K562 (cell line): ENCODE results near the gene PRXL2A. TPM values are rescaled to one million over a fixed set of nuclear protein-coding genes. Genes with fewer than 3 reads are reported as not detected.

Experiments
- ATAC-seq: fragments of 200-7000 bp; cut with Tn5 transposase; 3 replicates; pipeline ENCODE4 v1.9.1; 2020; ENCODE audit warnings: moderate library complexity
- BruUV-seq: library from RNA; stranded (reverse); fragments of 400-500 nt; replicated peaks from 2 replicates; lab custom pipeline; 2021; lab: Mats Ljungman, UMichigan
- CTCF ChIA-PET: fragments of 300-600 bp; formaldehyde crosslinking; extraction: SDS; loops from one replicate; lab custom pipeline; 2021; ENCODE audit warnings: low intra/inter-chr PET ratio; lab: Yijun Ruan, JAX
- POLR2A ChIA-PET: fragments of 300-600, 350-650 bp; sonication (Branson Sonifier 250); formaldehyde crosslinking; extraction: SDS; loops from one replicate; lab custom pipeline; 2021; ENCODE audit warnings: antibody characterized with exemption, inconsistent platforms; lab: Yijun Ruan, JAX
- DNase-seq, 4 experiments: peaks; one replicate each; pipeline versions ENCODE4 v3.0.0 to v3.0.0-alpha.2; 2011 to 2018; ENCODE audit warnings: low spot score in 3 of 4, mixed read lengths in 3 of 4; ENCODE audit errors: extremely low read depth in 1 of 4
- FAIRE-seq: peaks from 2 replicates; lab custom pipeline; 2011; peaks lifted over from hg19 to GRCh38; lab: Jason Lieb, UNC
- H2AFZ ChIP-seq: 2 replicates; pipeline ENCODE4 v1.6.0; 2011; ENCODE audit warnings: low read depth, low read length, control low read depth, inconsistent platforms
- H3K27ac ChIP-seq: fragments of 200-600 bp; 3 replicates; pipeline ENCODE4 v1.8.0; 2011; ENCODE audit warnings: low read depth, mild to moderate bottlenecking, control low read depth, inconsistent platforms, low read length, moderate library complexity, mixed read lengths; ENCODE audit errors: extremely low read depth
- H3K27me3 ChIP-seq, 2 experiments: fragments of 300-600 bp in 1 of 2; 2 replicates in 1 of 2; 3 replicates in 1 of 2; pipeline versions ENCODE4 v1.6.0 to v1.8.0; 2011; ENCODE audit warnings: inconsistent platforms in 2 of 2, low read length in 2 of 2, mild to moderate bottlenecking in 1 of 2, mixed read lengths in 1 of 2, moderate library complexity in 1 of 2; ENCODE audit not compliant: control insufficient read depth in 2 of 2, insufficient read depth in 2 of 2
- H3K36me3 ChIP-seq: fragments of 300-600 bp; 3 replicates; pipeline ENCODE4 v1.8.0; 2011; ENCODE audit warnings: mild to moderate bottlenecking, low read length, inconsistent platforms; ENCODE audit not compliant: control insufficient read depth, insufficient read depth
- H3K4me1 ChIP-seq, 2 experiments: fragments of 200-600 bp in 1 of 2; replicated peaks in 1 of 2; 2 replicates in 1 of 2; 3 replicates in 1 of 2; pipeline versions ENCODE4 v1.5.1 to v1.8.0; 2011; ENCODE audit warnings: inconsistent platforms in 2 of 2, low read length in 2 of 2, mild to moderate bottlenecking in 1 of 2, mixed read lengths in 1 of 2, moderate library complexity in 1 of 2; ENCODE audit not compliant: control insufficient read depth in 2 of 2, insufficient read depth in 2 of 2
- H3K4me2 ChIP-seq: 2 replicates; pipeline ENCODE4 v1.6.1; 2011; ENCODE audit warnings: low read length, control low read depth, inconsistent platforms, mixed read lengths; ENCODE audit not compliant: insufficient read depth
- H3K4me3 ChIP-seq: fragments of 200-600 bp; sonication (generic), shearing (Covaris generic); 2 replicates; pipeline ENCODE4 v1.5.1; 2016; ENCODE audit warnings: control low read depth, inconsistent platforms
- H3K79me2 ChIP-seq: fragments of 200-600 bp; 3 replicates; pipeline ENCODE4 v1.8.0; 2011; ENCODE audit warnings: low read length, inconsistent platforms; ENCODE audit not compliant: control insufficient read depth, insufficient read depth
- H3K9ac ChIP-seq, 2 experiments: 2 replicates each; pipeline versions ENCODE4 v1.6.0 to v1.6.1; 2011; ENCODE audit warnings: low read depth in 2 of 2, low read length in 2 of 2, control low read depth in 1 of 2, inconsistent platforms in 1 of 2, mild to moderate bottlenecking in 1 of 2, mixed read lengths in 1 of 2; ENCODE audit not compliant: insufficient read depth in 1 of 2
- H3K9me1 ChIP-seq: one replicate; pipeline ENCODE4 v1.6.0; 2011; ENCODE audit warnings: inconsistent platforms, mild to moderate bottlenecking, low read length, moderate library complexity; ENCODE audit not compliant: control insufficient read depth, insufficient read depth
- H3K9me3 ChIP-seq: replicated peaks from 2 replicates; pipeline ENCODE4 v1.5.1; 2011; ENCODE audit warnings: low read depth, low read length, inconsistent platforms; ENCODE audit not compliant: control insufficient read depth, insufficient read depth
- H4K20me1 ChIP-seq: replicated peaks from 2 replicates; pipeline ENCODE4 v1.6.1; 2011; ENCODE audit warnings: low read length, inconsistent platforms, mixed read lengths; ENCODE audit not compliant: control insufficient read depth, insufficient read depth
- CTBP1 ChIP-seq: fragments of 450-650 bp; IDR thresholded peaks from 2 replicates; pipeline ENCODE4 v1.6.1; 2016; ENCODE audit warnings: borderline replicate concordance
- NR4A1 ChIP-seq, 2 experiments: fragments of 250-450 bp in 1 of 2; fragments of 450-650 bp in 1 of 2; sonication (Bioruptor Pico) in 1 of 2; IDR thresholded peaks; 2 replicates each; pipeline versions ENCODE4 v1.4.0 to v1.6.1; 2016 to 2020; ENCODE audit warnings: mild to moderate bottlenecking in 2 of 2, missing compliant biosample characterization in 1 of 2, missing genetic modification characterization in 1 of 2, moderate library complexity in 1 of 2
- U2AF2 ChIP-seq: fragments of 200-400 bp; formaldehyde crosslinking; optimal IDR thresholded peaks from 2 replicates; pipeline ENCODE3; 2017; ENCODE audit warnings: low read depth, mild to moderate bottlenecking, low read length
- WGBS: fragments of 100-300 bp; shearing (Covaris generic); methylation state at CpG from one replicate; pipeline ENCODE4 v1.1.6; 2016; ENCODE audit warnings: low coverage, mixed read lengths; ENCODE audit not compliant: insufficient coverage; ENCODE audit errors: missing lambda C conversion rate; 5-methylcytosine and 5-hydroxymethylcytosine counted together
- in situ Hi-C: fragments of 300-500 bp; cut with MboI; formaldehyde crosslinking; loops from 4 replicates; pipeline ENCODE4 v1.15.0; 2018; ENCODE audit warnings: inconsistent platforms, mixed read lengths
- intact Hi-C: fragments of 100-400 bp; cut with micrococcal nuclease; formaldehyde crosslinking; loops from 2 replicates; pipeline ENCODE4 v1.14.2; 2022
- polyA plus RNA-seq, 8 experiments: library from polyadenylated mRNA; depleted of rRNA in 4 of 8; stranded (reverse) in 5 of 8; unstranded in 3 of 8; fragments of >200 nt; fragmentation: Nextera tagmentation in 2 of 8; fragmentation: Illumina TruSeq in 1 of 8; extraction: Ambion mirVana in 2 of 8; extraction: Trizol in 1 of 8; gene quantifications; 2 replicates each; pipeline versions ENCODE4 v1.2.1 to v1.2.3, GENCODE V29; 2011 to 2014; ENCODE audit warnings: inconsistent platforms in 1 of 8, missing spikeins in 1 of 8
- total RNA-seq, 7 experiments: library from RNA; depleted of rRNA in 6 of 7; stranded (reverse); fragments of >200 nt in 6 of 7; fragmentation: Illumina TruSeq in 2 of 7; extraction: Trizol in 2 of 7; gene quantifications; 2 replicates each; pipeline versions ENCODE4 v1.2.1 to v1.2.3, GENCODE V29; 2011 to 2021; ENCODE audit warnings: low replicate concordance in 1 of 7

PRXL2A gene
- total and polyA plus RNA-seq, 9 of the 15 experiments (the other 6 are each of a cell fraction or from before 2014, with no cell fraction given): 0.14 to 1.2 (median 0.75) TPM

DNA sequence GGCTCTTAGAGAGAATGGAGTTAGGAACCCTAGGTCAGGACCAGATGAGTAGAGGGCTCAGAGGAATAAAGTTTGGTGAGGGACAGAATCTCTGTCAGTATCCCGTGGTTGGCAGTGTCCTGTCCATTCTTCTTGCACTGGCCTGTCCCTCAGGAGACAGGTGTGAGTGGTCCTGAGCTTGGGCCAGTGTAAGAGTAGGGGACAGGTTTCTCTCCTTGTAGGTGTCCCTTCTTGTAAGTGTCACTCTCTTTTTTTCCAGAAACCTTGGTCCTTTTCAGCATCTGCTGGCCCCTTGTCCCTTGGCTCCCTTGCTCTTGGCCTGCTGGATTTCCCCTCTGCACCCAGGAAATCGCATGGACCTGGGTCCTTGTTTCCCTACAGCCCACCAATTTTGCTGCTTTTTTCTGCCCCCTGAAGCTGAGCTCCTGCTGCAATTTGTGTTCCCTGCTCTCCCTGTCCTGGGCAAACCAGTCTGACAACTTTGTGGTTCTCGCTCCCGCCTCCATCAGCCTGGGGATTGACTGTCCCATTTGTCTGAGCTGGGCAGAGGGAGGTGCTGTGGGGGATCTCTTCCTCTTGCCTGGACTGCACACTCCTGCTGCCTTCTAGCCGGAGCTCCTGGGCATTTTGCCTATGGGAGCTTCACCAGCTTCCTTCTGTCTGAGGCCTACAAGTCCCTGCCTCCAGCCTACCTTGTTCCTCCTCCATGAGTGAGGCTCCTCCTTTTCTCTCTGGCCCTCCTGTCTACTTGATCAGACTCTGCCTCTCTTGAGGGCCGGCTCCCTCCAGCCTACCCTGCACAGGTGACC is 52.3 kb downstream of the PRXL2A start:
- ATAC-seq (peak; percentile 16), DNase-seq (peak in 1 of 4 experiments; percentile 51), FAIRE-seq (peak; percentile 40)
- H2AFZ ChIP-seq: no peak overlapping the region
- no peaks in the 10 kb centered on the region for H3K9me3 ChIP-seq
- ChIA-PET CTCF (no interaction called here), POLR2A (interaction anchor here (1.0 to 1.2 kb wide), 2 partner anchors 10 to 36 kb away, joined by 3 to 5 read pairs; no protein-coding TSS in a partner anchor)
- H3K9ac ChIP-seq: peak overlapping the region; percentile 54 to 83
- H3K27ac ChIP-seq: 0 out of 3 replicates have a peak overlapping the region, but pooled peaks have one; percentile 5
- in situ Hi-C loops (no loop called here), intact Hi-C loops (no loop called here)
- H3K4me3 ChIP-seq: no peak overlapping the region
- peak overlapping the region; percentile 27; the same call in 1 of the 2 replicates for H3K4me2 ChIP-seq
- H3K4me1 ChIP-seq: peaks cover 79 to 91% of the 10 kb centered on the region in 2 experiments
- peaks cover 99% of the 10 kb centered on the region for H3K79me2 ChIP-seq
- WGBS: 73% methylated on average over 6 of the region's 6 CpGs
- no peaks in the 10 kb centered on the region for H3K27me3 ChIP-seq
- peaks cover 30% of the 10 kb centered on the region for H4K20me1 ChIP-seq
- TF ChIP-seq CTBP1: 0 out of 2 replicates have a peak, but pooled peaks have one; percentile 7
- TF ChIP-seq NR4A1 (CRISPR knock-in tag; IDR thresholded peaks at IDR 0.05): peak; percentile 46; the same call in 1 of the 2 replicates
- TF ChIP-seq NR4A1 (tag; IDR thresholded peaks at IDR 0.05): no peak
- no peak for TF ChIP-seq U2AF2
- BruUV-seq: no TSS peak
- H3K9me1 ChIP-seq: peaks cover 5% of the 10 kb centered on the region
- H3K36me3 ChIP-seq: peaks cover 51% of the 10 kb centered on the region
